ENCODE data around the gene TDRD12.
"Not testable (repeated sequence)": the region's sequence is repeated elsewhere in the genome, so short reads cannot be mapped to it uniquely, and the experiment has no call there.

DNA sequence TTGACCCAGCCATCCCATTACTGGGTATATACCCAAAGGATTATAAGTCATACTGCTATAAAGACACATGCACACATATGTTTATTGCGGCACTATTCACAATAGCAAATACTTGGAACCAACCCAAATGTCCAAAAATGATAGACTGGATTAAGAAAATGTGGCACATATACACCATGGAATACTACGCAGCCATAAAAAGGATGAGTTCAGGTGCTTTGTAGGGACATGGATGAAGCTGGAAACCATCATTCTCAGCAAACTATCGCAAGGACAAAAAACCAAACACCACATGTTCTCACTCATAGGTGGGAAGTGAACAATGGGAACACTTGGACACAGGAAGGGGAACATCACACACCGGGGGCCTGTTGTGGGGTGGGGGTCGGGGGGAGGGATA, 45.8 kb downstream of the TDRD12 start:
- TF ChIP-seq MZF1 (tag by site-specific recombination; IDR thresholded peaks at IDR 0.05; ENCODE audit: borderline replicate concordance); ZNF211 (tag by site-specific recombination; IDR thresholded peaks at IDR 0.05; ENCODE audit: low read depth); ZNF561 (tag by site-specific recombination; IDR thresholded peaks at IDR 0.05; ENCODE audit: borderline replicate concordance): not testable (repeated sequence)
- TF ChIP-seq, protein P1, sequence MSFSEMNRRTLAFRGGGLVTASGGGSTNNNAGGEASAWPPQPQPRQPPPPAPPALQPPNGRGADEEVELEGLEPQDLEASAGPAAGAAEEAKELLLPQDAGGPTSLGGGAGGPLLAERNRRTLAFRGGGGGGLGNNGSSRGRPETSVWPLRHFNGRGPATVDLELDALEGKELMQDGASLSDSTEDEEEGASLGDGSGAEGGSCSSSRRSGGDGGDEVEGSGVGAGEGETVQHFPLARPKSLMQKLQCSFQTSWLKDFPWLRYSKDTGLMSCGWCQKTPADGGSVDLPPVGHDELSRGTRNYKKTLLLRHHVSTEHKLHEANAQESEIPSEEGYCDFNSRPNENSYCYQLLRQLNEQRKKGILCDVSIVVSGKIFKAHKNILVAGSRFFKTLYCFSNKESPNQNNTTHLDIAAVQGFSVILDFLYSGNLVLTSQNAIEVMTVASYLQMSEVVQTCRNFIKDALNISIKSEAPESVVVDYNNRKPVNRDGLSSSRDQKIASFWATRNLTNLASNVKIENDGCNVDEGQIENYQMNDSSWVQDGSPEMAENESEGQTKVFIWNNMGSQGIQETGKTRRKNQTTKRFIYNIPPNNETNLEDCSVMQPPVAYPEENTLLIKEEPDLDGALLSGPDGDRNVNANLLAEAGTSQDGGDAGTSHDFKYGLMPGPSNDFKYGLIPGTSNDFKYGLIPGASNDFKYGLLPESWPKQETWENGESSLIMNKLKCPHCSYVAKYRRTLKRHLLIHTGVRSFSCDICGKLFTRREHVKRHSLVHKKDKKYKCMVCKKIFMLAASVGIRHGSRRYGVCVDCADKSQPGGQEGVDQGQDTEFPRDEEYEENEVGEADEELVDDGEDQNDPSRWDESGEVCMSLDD (tag by site-specific recombination; IDR thresholded peaks at IDR 0.05) = not testable (repeated sequence)
- TF ChIP-seq, protein P2, sequence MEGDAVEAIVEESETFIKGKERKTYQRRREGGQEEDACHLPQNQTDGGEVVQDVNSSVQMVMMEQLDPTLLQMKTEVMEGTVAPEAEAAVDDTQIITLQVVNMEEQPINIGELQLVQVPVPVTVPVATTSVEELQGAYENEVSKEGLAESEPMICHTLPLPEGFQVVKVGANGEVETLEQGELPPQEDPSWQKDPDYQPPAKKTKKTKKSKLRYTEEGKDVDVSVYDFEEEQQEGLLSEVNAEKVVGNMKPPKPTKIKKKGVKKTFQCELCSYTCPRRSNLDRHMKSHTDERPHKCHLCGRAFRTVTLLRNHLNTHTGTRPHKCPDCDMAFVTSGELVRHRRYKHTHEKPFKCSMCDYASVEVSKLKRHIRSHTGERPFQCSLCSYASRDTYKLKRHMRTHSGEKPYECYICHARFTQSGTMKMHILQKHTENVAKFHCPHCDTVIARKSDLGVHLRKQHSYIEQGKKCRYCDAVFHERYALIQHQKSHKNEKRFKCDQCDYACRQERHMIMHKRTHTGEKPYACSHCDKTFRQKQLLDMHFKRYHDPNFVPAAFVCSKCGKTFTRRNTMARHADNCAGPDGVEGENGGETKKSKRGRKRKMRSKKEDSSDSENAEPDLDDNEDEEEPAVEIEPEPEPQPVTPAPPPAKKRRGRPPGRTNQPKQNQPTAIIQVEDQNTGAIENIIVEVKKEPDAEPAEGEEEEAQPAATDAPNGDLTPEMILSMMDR (tag by site-specific recombination; IDR thresholded peaks at IDR 0.05) = not testable (repeated sequence)
